ENCODE data around the gene CARMIL1.

CARMIL1 gene

GRCh38 chr6:25613415-25613814 lies 334.2 kb downstream of the CARMIL1 start:
- no peak for ATAC-seq (replicated peaks)
- H3K27me3 Mint-ChIP-seq = peaks cover 0 to 26% of the 10 kb centered on the region in 2 donors
- no peaks in the 10 kb centered on the region for H3K4me1 Mint-ChIP-seq (ENCODE audit: low read depth in 2 of 2)
- no peaks in the 10 kb centered on the region for H3K36me3 Mint-ChIP-seq (ENCODE audit: insufficient read depth)
- no peaks in the 10 kb centered on the region for H3K9me3 Mint-ChIP-seq
- no peak for DNase-seq
- H3K4me3 Mint-ChIP-seq = no peak overlapping the region
- no peak overlapping the region for H3K27ac Mint-ChIP-seq

GRCh38 chr6:25614052-25614451 lies 334.9 kb downstream of the CARMIL1 start:
- H3K27ac Mint-ChIP-seq = no peak overlapping the region
- ATAC-seq (replicated peaks) = no peak
- H3K27me3 Mint-ChIP-seq = peaks cover 0 to 32% of the 10 kb centered on the region in 2 donors
- no peaks in the 10 kb centered on the region for H3K36me3 Mint-ChIP-seq (ENCODE audit: insufficient read depth)
- H3K4me1 Mint-ChIP-seq (ENCODE audit: low read depth in 2 of 2) = no peaks in the 10 kb centered on the region
- H3K4me3 Mint-ChIP-seq = no peak overlapping the region
- no peak for DNase-seq
- H3K9me3 Mint-ChIP-seq = no peaks in the 10 kb centered on the region

GRCh38 chr6:25615471-25615870 lies 336.3 kb downstream of the CARMIL1 start:
- Mint-ChIP-seq H3K27me3 (peaks cover 0 to 26% of the 10 kb centered on the region in 2 donors), H3K27ac (no peak overlapping the region), H3K4me3 (no peak overlapping the region), H3K36me3 (ENCODE audit: insufficient read depth) (no peaks in the 10 kb centered on the region), H3K4me1 (ENCODE audit: low read depth in 2 of 2) (no peaks in the 10 kb centered on the region), H3K9me3 (no peaks in the 10 kb centered on the region)
- ATAC-seq (replicated peaks) (no peak), DNase-seq (no peak)

- H3K27ac Mint-ChIP-seq = no peak overlapping the region
- DNase-seq (no peak), ATAC-seq (replicated peaks) (no peak)
- H3K4me3 Mint-ChIP-seq = no peak overlapping the region
- no peaks in the 10 kb centered on the region for H3K9me3 Mint-ChIP-seq
- no peaks in the 10 kb centered on the region for H3K36me3 Mint-ChIP-seq (ENCODE audit: insufficient read depth)
- no peaks in the 10 kb centered on the region for H3K4me1 Mint-ChIP-seq (ENCODE audit: low read depth in 2 of 2)
- H3K27me3 Mint-ChIP-seq = peaks cover 0 to 16% of the 10 kb centered on the region in 2 donors
Observed at GRCh38 chr6:25617997-25618396, 338.8 kb downstream of the CARMIL1 start.

- H3K4me3 Mint-ChIP-seq = no peak overlapping the region
- H3K4me1 Mint-ChIP-seq (ENCODE audit: low read depth in 2 of 2) = no peaks in the 10 kb centered on the region
- no peaks in the 10 kb centered on the region for H3K9me3 Mint-ChIP-seq
- H3K27ac Mint-ChIP-seq = no peak overlapping the region
- no peak for ATAC-seq (replicated peaks)
- peaks cover 0 to 16% of the 10 kb centered on the region in 2 donors for H3K27me3 Mint-ChIP-seq
- no peaks in the 10 kb centered on the region for H3K36me3 Mint-ChIP-seq (ENCODE audit: insufficient read depth)
- no peak for DNase-seq
Observed at GRCh38 chr6:25619217-25619616, 340.0 kb downstream of the CARMIL1 start.

- Mint-ChIP-seq H3K36me3 (ENCODE audit: insufficient read depth) (no peaks in the 10 kb centered on the region), H3K9me3 (no peaks in the 10 kb centered on the region)
Observed at GRCh38 chr6:25620391-25620790, 341.2 kb downstream of the CARMIL1 start.

GRCh38 chr6:25623065-25623464 lies 343.9 kb downstream of the CARMIL1 start:
- H3K4me1 Mint-ChIP-seq (ENCODE audit: low read depth in 2 of 2) = no peaks in the 10 kb centered on the region
- no peak overlapping the region for H3K4me3 Mint-ChIP-seq
- ATAC-seq (replicated peaks) (no peak), DNase-seq (no peak)
- no peaks in the 10 kb centered on the region for H3K9me3 Mint-ChIP-seq
- peaks cover 25 to 39% of the 10 kb centered on the region in 2 donors for H3K27me3 Mint-ChIP-seq
- no peak overlapping the region for H3K27ac Mint-ChIP-seq
- no peaks in the 10 kb centered on the region for H3K36me3 Mint-ChIP-seq (ENCODE audit: insufficient read depth)

More at GRCh38 chr6:25620391-25620790, 341.2 kb downstream of the CARMIL1 start:
- ATAC-seq (replicated peaks) (no peak), DNase-seq (no peak)
- Mint-ChIP-seq H3K27me3 (peaks cover 4 to 20% of the 10 kb centered on the region in 2 donors), H3K4me3 (no peak overlapping the region), H3K27ac (no peak overlapping the region), H3K4me1 (ENCODE audit: low read depth in 2 of 2) (no peaks in the 10 kb centered on the region)

GRCh38 chr6:25623879-25624278 lies 344.7 kb downstream of the CARMIL1 start:
- H3K9me3 Mint-ChIP-seq = no peaks in the 10 kb centered on the region
- no peaks in the 10 kb centered on the region for H3K4me1 Mint-ChIP-seq (ENCODE audit: low read depth in 2 of 2)
- no peaks in the 10 kb centered on the region for H3K36me3 Mint-ChIP-seq (ENCODE audit: insufficient read depth)
- H3K27ac Mint-ChIP-seq = no peak overlapping the region
- no peak for ATAC-seq (replicated peaks)
- DNase-seq = no peak
- H3K4me3 Mint-ChIP-seq = no peak overlapping the region
- H3K27me3 Mint-ChIP-seq = peaks cover 30 to 39% of the 10 kb centered on the region in 2 donors

GRCh38 chr6:25627001-25627400 lies 347.8 kb downstream of the CARMIL1 start:
- DNase-seq = no peak
- ATAC-seq (replicated peaks) = no peak
- H3K27ac Mint-ChIP-seq = no peak overlapping the region
- no peak overlapping the region for H3K4me3 Mint-ChIP-seq
- peaks cover 56 to 64% of the 10 kb centered on the region in 2 donors for H3K27me3 Mint-ChIP-seq
- no peaks in the 10 kb centered on the region for H3K4me1 Mint-ChIP-seq (ENCODE audit: low read depth in 2 of 2)
- no peaks in the 10 kb centered on the region for H3K9me3 Mint-ChIP-seq
- H3K36me3 Mint-ChIP-seq (ENCODE audit: insufficient read depth) = no peaks in the 10 kb centered on the region

- DNase-seq (no peak), ATAC-seq (replicated peaks) (no peak)
- H3K27me3 Mint-ChIP-seq = peaks cover 63 to 78% of the 10 kb centered on the region in 2 donors
Observed at GRCh38 chr6:25628471-25629197, 349.5 kb downstream of the CARMIL1 start.

GRCh38 chr6:25629198-25629576 lies 350.0 kb downstream of the CARMIL1 start:
- H3K4me1 Mint-ChIP-seq (ENCODE audit: low read depth in 2 of 2) = no peaks in the 10 kb centered on the region
- H3K36me3 Mint-ChIP-seq (ENCODE audit: insufficient read depth) = no peaks in the 10 kb centered on the region
- no peak for ATAC-seq (replicated peaks)
- no peak overlapping the region for H3K27ac Mint-ChIP-seq
- no peak overlapping the region for H3K4me3 Mint-ChIP-seq
- H3K9me3 Mint-ChIP-seq = no peaks in the 10 kb centered on the region
- no peak for DNase-seq
- peaks cover 69 to 82% of the 10 kb centered on the region in 2 donors for H3K27me3 Mint-ChIP-seq

More at GRCh38 chr6:25628471-25629197, 349.5 kb downstream of the CARMIL1 start:
- no peak overlapping the region for H3K4me3 Mint-ChIP-seq
- no peak overlapping the region for H3K27ac Mint-ChIP-seq
- H3K4me1 Mint-ChIP-seq (ENCODE audit: low read depth in 2 of 2) = no peaks in the 10 kb centered on the region
- no peaks in the 10 kb centered on the region for H3K36me3 Mint-ChIP-seq (ENCODE audit: insufficient read depth)
- no peaks in the 10 kb centered on the region for H3K9me3 Mint-ChIP-seq

GRCh38 chr6:25630508-25631278 lies 351.5 kb downstream of the CARMIL1 start:
- Mint-ChIP-seq H3K4me1 (ENCODE audit: low read depth in 2 of 2) (no peaks in the 10 kb centered on the region), H3K27ac (no peak overlapping the region), H3K36me3 (ENCODE audit: insufficient read depth) (no peaks in the 10 kb centered on the region), H3K27me3 (peaks cover 73 to 89% of the 10 kb centered on the region in 2 donors), H3K4me3 (no peak overlapping the region), H3K9me3 (no peaks in the 10 kb centered on the region)
- no peak for ATAC-seq (replicated peaks)
- DNase-seq = no peak

GRCh38 chr6:25635886-25636317 lies 356.7 kb downstream of the CARMIL1 start:
- ATAC-seq (replicated peaks) (no peak), DNase-seq (no peak)
- Mint-ChIP-seq H3K27me3 (peaks cover 53 to 81% of the 10 kb centered on the region in 2 donors), H3K27ac (no peak overlapping the region), H3K36me3 (ENCODE audit: insufficient read depth) (no peaks in the 10 kb centered on the region), H3K9me3 (no peaks in the 10 kb centered on the region), H3K4me1 (ENCODE audit: low read depth in 2 of 2) (no peaks in the 10 kb centered on the region), H3K4me3 (no peak overlapping the region)

GRCh38 chr6:25637211-25637610 lies 358.0 kb downstream of the CARMIL1 start:
- H3K27ac Mint-ChIP-seq = no peak overlapping the region
- H3K9me3 Mint-ChIP-seq = no peaks in the 10 kb centered on the region

More at GRCh38 chr6:25637211-25637610, 358.0 kb downstream of the CARMIL1 start:
- Mint-ChIP-seq H3K4me1 (ENCODE audit: low read depth in 2 of 2) (no peaks in the 10 kb centered on the region), H3K36me3 (ENCODE audit: insufficient read depth) (no peaks in the 10 kb centered on the region), H3K27me3 (peaks cover 55 to 82% of the 10 kb centered on the region in 2 donors), H3K4me3 (no peak overlapping the region)
- DNase-seq (no peak), ATAC-seq (replicated peaks) (no peak)
